GM18505 (cell line): ENCODE results near the gene SPINT3.

Experiments
- ATAC-seq: cut with Tn5 transposase; IDR thresholded peaks from one replicate; pipeline ENCODE4 v1.9.1; 2021; ENCODE audit not compliant: unreplicated experiment
- POLR2A ChIP-seq: IDR thresholded peaks from 4 replicates; pipeline ENCODE4 v1.6.1; 2011; ENCODE audit warnings: borderline replicate concordance; ENCODE audit not compliant: insufficient read depth, insufficient read length; ENCODE audit errors: extremely low read depth

SPINT3 gene

DNA sequence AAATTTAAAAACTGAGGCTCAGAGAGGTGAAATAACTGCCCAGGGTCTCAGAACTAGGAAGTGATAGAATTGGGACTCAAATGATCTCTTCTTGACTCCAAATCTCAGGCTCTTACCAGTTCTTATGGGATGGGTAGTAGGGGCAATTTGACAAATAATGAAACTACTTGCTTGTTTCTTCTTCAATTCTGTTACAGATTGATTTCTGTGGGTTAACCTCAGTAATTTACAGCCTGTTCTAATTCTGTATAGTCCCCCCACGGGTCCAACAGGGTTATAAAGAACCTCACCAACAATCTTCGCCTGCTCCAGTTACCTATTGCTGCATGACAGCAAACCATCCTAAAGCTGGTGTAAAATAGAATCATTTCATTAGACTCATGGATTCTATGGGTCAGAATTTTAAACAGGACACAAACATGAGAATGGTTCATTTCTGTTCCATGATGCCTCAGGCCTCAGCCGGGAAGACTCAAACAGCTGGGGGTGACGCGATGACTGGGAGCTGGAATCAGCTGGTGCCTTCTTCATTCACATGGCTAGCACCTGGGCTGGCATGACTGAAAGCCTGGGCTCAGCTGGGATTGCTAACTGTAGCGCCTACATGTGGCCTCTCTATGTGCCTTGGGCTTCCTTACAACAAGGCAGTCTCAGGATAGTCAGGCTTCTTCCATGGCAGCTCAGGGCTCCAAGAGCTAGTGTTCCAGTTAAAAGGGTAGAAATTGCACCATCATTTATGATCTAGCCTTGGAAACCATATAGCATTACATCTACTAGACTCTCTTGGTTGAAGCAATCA lies 52.5 kb downstream of the SPINT3 start:
- no peak for ATAC-seq
- TF ChIP-seq POLR2A: no peak
